Prostate gland (tissue), 2 donors: Measurements from ENCODE around the gene PABPN1. TPM values are rescaled to one million over a fixed set of nuclear protein-coding genes. Genes with fewer than 3 reads are reported as not detected.
"Not testable (repeated sequence)": the region's sequence is repeated elsewhere in the genome, so short reads cannot be mapped to it uniquely, and the experiment has no call there.

Source experiments
- DNase-seq: peaks from one replicate; pipeline ENCODE4 v3.0.0-alpha.2; 2019; ENCODE audit warnings: low spot score
- H3K27ac ChIP-seq, 2 donors: fragments of 200-600 bp; sonication (generic); 2 replicates each; pipeline ENCODE4 v1.5.1; 2017 to 2019
- H3K27me3 ChIP-seq: fragments of 200-600 bp; sonication (generic); replicated peaks from 2 replicates; pipeline ENCODE4 v1.5.1; 2019; ENCODE audit not compliant: insufficient read depth
- H3K36me3 ChIP-seq, 2 donors: fragments of 200-600 bp; sonication (generic); 1 replicate in 1 of 2; 2 replicates in 1 of 2; pipeline versions ENCODE4 v1.5.1 to v1.8.1; 2017 to 2019
- H3K4me1 ChIP-seq: fragments of 200-600 bp; sonication (generic); replicated peaks from 2 replicates; pipeline ENCODE4 v1.5.1; 2019
- H3K4me3 ChIP-seq, 2 donors: fragments of 200-600 bp; sonication (generic); 2 replicates each; pipeline ENCODE4 v1.5.1; 2017 to 2019
- H3K9me3 ChIP-seq: fragments of 200-600 bp; sonication (generic); 2 replicates; pipeline ENCODE4 v1.5.1; 2017
- CTCF ChIP-seq, 4 experiments: fragments of 200-600 bp in 2 of 4; fragments of 450-650 bp in 2 of 4; sonication (generic) in 2 of 4; IDR thresholded peaks; 1 replicate in 3 of 4; 2 replicates in 1 of 4; pipeline ENCODE4 v1.5.1; 2016 to 2019; ENCODE audit warnings: antibody characterized with exemption in 4 of 4, mild to moderate bottlenecking in 2 of 4, moderate library complexity in 2 of 4
- POLR2A ChIP-seq: fragments of 450-650 bp; IDR thresholded peaks from one replicate; pipeline ENCODE4 v1.6.1; 2016; ENCODE audit warnings: antibody characterized with exemption, mild to moderate bottlenecking
- POLR2AphosphoS5 ChIP-seq: sonication (generic); formaldehyde crosslinking; IDR thresholded peaks from one replicate; pipeline ENCODE4 v1.6.1; 2017; ENCODE audit warnings: antibody characterized with exemption
- WGBS: methylation state at CpG from one replicate; pipeline ENCODE4 v1.1.5; 2018; 5-methylcytosine and 5-hydroxymethylcytosine counted together
- intact Hi-C: fragments of 100-400 bp; cut with DNase I; formaldehyde crosslinking; loops from one replicate; pipeline ENCODE4 v1.14.2; 2022
- total RNA-seq, 2 donors: library from RNA; depleted of rRNA; stranded (reverse); fragments of >200 nt; gene quantifications; one replicate each; pipeline ENCODE4 v1.1.0, GENCODE V29; 2016

The PABPN1 gene
- total RNA-seq, 2 donors from 2014 or later = 62.7 to 113 TPM

- Histone ChIP-seq H3K9me3 (no peaks in the 10 kb centered on the region), H3K36me3 (peaks cover 0 to 7% of the 10 kb centered on the region in 2 donors), H3K4me1 (no peaks in the 10 kb centered on the region), H3K4me3 (no peak overlapping the region), H3K27ac (no peak overlapping the region), H3K27me3 (no peaks in the 10 kb centered on the region)
- WGBS = 55% methylated on average over 2 of the region's 2 CpGs
- DNase-seq = no peak
- intact Hi-C loops = loop anchor here (5.0 to 10.0 kb wide), 2 partner anchors 143 to 240 kb away; partner anchors contain the start of genes AP1G2 and NGDN
- no peak for TF ChIP-seq CTCF (IDR thresholded peaks at IDR 0.05)
- no peak for TF ChIP-seq POLR2A
- no peak for TF ChIP-seq POLR2AphosphoS5
Measured at GRCh38 chr14:23324455-23324846, 3.2 kb downstream of the PABPN1 start.

GRCh38 chr14:23324993-23325392 lies 3.7 kb downstream of the PABPN1 start:
- Histone ChIP-seq H3K9me3 (no peaks in the 10 kb centered on the region), H3K36me3 (peaks cover 0 to 7% of the 10 kb centered on the region in 2 donors), H3K4me3 (no peak overlapping the region), H3K27me3 (no peaks in the 10 kb centered on the region), H3K4me1 (no peaks in the 10 kb centered on the region), H3K27ac (no peak overlapping the region)
- intact Hi-C loops = loop anchor here (5.0 to 10.0 kb wide), 2 partner anchors 142 to 240 kb away; partner anchors contain the start of genes AP1G2 and NGDN
- TF ChIP-seq POLR2A (no peak), CTCF (IDR thresholded peaks at IDR 0.05) (no peak), POLR2AphosphoS5 (no peak)
- WGBS = 81% methylated on average over 7 of the region's 7 CpGs
- DNase-seq = no peak

DNA sequence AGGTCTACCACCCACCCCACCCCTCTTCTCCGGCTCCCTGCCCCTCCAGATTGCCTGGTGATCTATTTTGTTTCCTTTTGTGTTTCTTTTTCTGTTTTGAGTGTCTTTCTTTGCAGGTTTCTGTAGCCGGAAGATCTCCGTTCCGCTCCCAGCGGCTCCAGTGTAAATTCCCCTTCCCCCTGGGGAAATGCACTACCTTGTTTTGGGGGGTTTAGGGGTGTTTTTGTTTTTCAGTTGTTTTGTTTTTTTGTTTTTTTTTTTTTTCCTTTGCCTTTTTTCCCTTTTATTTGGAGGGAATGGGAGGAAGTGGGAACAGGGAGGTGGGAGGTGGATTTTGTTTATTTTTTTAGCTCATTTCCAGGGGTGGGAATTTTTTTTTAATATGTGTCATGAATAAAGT lies 4.5 kb downstream of the PABPN1 start:
- H3K4me1 ChIP-seq, H3K9me3 ChIP-seq, H3K4me3 ChIP-seq, H3K36me3 ChIP-seq, DNase-seq, H3K27ac ChIP-seq, H3K27me3 ChIP-seq: not testable (repeated sequence)
- intact Hi-C loops = loop anchor here (10.0 kb wide), 1 partner anchor 239 kb away; the partner anchor contains the start of gene AP1G2
- 92% methylated on average over 5 of the region's 5 CpGs for WGBS

DNA sequence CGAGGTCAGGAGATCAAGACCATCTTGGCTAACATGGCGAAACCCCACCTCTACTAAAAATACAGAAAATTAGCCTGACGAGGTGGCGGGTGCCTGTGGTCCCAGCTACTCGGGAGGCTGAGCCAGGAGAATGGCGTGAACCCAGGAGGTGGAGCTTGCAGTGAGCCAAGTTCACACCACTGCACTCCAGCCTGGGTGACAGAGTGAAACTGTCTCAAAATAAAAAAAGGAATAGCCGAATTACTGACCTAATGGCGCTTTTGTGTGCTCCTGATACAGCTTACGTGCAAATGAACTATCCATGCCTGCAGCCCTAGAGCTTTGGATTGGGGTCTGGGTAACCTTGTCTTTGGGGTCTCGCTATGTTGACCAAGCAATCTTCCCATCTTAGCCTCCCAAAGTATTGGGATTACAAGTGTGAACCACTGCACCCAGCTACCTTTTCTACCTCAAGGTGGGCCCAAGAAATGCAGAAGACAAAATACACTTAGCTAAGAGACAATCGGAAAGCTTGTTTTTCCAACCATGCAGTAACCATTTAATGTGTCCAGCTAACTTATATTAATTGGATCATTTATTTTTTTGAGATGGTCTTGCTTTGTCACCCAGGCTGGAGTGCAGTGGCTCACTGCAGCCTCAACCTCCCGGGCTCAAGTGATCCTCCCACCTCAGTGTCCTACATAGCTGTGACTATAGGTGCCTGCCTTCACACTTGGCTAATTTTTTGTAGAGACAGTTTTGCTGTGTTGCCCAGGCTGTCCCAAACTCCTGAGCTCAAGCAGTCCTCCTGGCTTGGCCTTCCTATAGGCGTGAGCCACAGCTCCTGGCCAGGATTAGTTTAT lies 5.5 kb downstream of the PABPN1 start:
- H3K9me3 ChIP-seq = no peaks in the 10 kb centered on the region
- intact Hi-C loops = loop anchor here (10.0 kb wide), 1 partner anchor 238 kb away; the partner anchor contains the start of gene AP1G2

More for the DNA sequence above, 5.5 kb downstream of the PABPN1 start:
- no peak overlapping the region for H3K4me3 ChIP-seq
- H3K36me3 ChIP-seq = peaks cover 0 to 7% of the 10 kb centered on the region in 2 donors
- no peak for DNase-seq
- no peak for TF ChIP-seq POLR2A
- no peak for TF ChIP-seq POLR2AphosphoS5
- no peak for TF ChIP-seq CTCF (IDR thresholded peaks at IDR 0.05)
- 73% methylated on average over 13 of the region's 13 CpGs for WGBS
- H3K27ac ChIP-seq = no peak overlapping the region
- no peaks in the 10 kb centered on the region for H3K27me3 ChIP-seq
- no peaks in the 10 kb centered on the region for H3K4me1 ChIP-seq
